ACC112 (cell line): ENCODE measurements around the gene TMEM161B.
A peak's percentile ranks its signal among the peaks of the same experiment; 100 is the strongest.
"Not testable (repeated sequence)": the region's sequence is repeated elsewhere in the genome, so short reads cannot be mapped to it uniquely, and the experiment has no call there.

ENCODE experiments used
- H2AFZ ChIP-seq: fragments of 200-600 bp; sonication (generic); one replicate; pipeline ENCODE4 v1.6.0; 2017; ENCODE audit warnings: antibody characterized with exemption, low read length; ENCODE audit not compliant: unreplicated experiment
- H3K27ac ChIP-seq: fragments of 200-600 bp; sonication (generic); 2 replicates; pipeline ENCODE4 v1.5.1; 2014; ENCODE audit warnings: low read depth, mild to moderate bottlenecking, antibody characterized with exemption, low read length, moderate library complexity
- H3K27me3 ChIP-seq: fragments of 200-600 bp; sonication (generic); 2 replicates; pipeline ENCODE4 v1.6.1; 2014; ENCODE audit warnings: mild to moderate bottlenecking, antibody characterized with exemption, low read length, moderate library complexity, mixed read lengths; ENCODE audit not compliant: insufficient read depth
- H3K36me3 ChIP-seq: fragments of 200-600 bp; sonication (generic); 2 replicates; pipeline ENCODE4 v1.6.1; 2016; ENCODE audit warnings: mild to moderate bottlenecking, antibody characterized with exemption, low read length, moderate library complexity, mixed read lengths; ENCODE audit not compliant: insufficient read depth
- H3K4me1 ChIP-seq: fragments of 200-600 bp; sonication (generic); one replicate; pipeline ENCODE4 v1.6.1; 2016; ENCODE audit warnings: low read length, mixed read lengths; ENCODE audit not compliant: insufficient read depth, unreplicated experiment, control insufficient read depth
- H3K4me3 ChIP-seq: fragments of 200-600 bp; sonication (generic); 2 replicates; pipeline ENCODE4 v1.5.1; 2014; ENCODE audit warnings: mild to moderate bottlenecking, low read depth, low read length
- H3K79me2 ChIP-seq: fragments of 200-600 bp; sonication (generic); one replicate; pipeline ENCODE4 v1.6.0; 2016; ENCODE audit warnings: low read length; ENCODE audit not compliant: control insufficient read depth, unreplicated experiment, insufficient read depth

The TMEM161B gene

GRCh38 chr5:88276378-88276777 is 7.7 kb upstream of the TMEM161B start:
- Histone ChIP-seq H3K4me3 (no peak overlapping the region), H3K27me3 (no peaks in the 10 kb centered on the region)

GRCh38 chr5:88275581-88275980 is 6.9 kb upstream of the TMEM161B start:
- H3K27me3 ChIP-seq = no peaks in the 10 kb centered on the region
- H3K36me3 ChIP-seq = peaks cover 31% of the 10 kb centered on the region
- H2AFZ ChIP-seq = no peak overlapping the region
- H3K4me3 ChIP-seq = no peak overlapping the region
- peaks cover 11% of the 10 kb centered on the region for H3K79me2 ChIP-seq
- H3K27ac ChIP-seq = no peak overlapping the region
- peaks cover 4% of the 10 kb centered on the region for H3K4me1 ChIP-seq

More at GRCh38 chr5:88276378-88276777, 7.7 kb upstream of the TMEM161B start:
- H3K36me3 ChIP-seq = peaks cover 23% of the 10 kb centered on the region
- no peaks in the 10 kb centered on the region for H3K4me1 ChIP-seq
- H3K27ac ChIP-seq = no peak overlapping the region
- H3K79me2 ChIP-seq = peaks cover 4% of the 10 kb centered on the region
- H2AFZ ChIP-seq = no peak overlapping the region

GRCh38 chr5:88269222-88269771 is 652 bp upstream of the TMEM161B start:
- Histone ChIP-seq H2AFZ (peak overlapping the region; percentile 89), H3K27ac (no peak overlapping the region), H3K27me3 (no peaks in the 10 kb centered on the region), H3K36me3 (peaks cover 22% of the 10 kb centered on the region; the same call in 1 of the 2 replicates), H3K79me2 (peaks cover 64% of the 10 kb centered on the region), H3K4me1 (peaks cover 21% of the 10 kb centered on the region), H3K4me3 (peak overlapping the region; percentile 89)

GRCh38 chr5:88264565-88264964 is 4.1 kb downstream of the TMEM161B start:
- Histone ChIP-seq H3K79me2 (peaks cover 78% of the 10 kb centered on the region), H3K36me3 (0 out of 2 replicates have a peak, but pooled peaks cover 10% of the 10 kb centered on the region)
- not testable (repeated sequence) for H3K27me3 ChIP-seq, H3K27ac ChIP-seq, H3K4me3 ChIP-seq, H2AFZ ChIP-seq, H3K4me1 ChIP-seq

- no peak overlapping the region for H2AFZ ChIP-seq
- H3K4me1 ChIP-seq = peaks cover 10% of the 10 kb centered on the region
- H3K4me3 ChIP-seq = no peak overlapping the region
- H3K27me3 ChIP-seq = no peaks in the 10 kb centered on the region
- 0 out of 2 replicates have a peak, but pooled peaks cover 10% of the 10 kb centered on the region for H3K36me3 ChIP-seq
- H3K79me2 ChIP-seq = peaks cover 75% of the 10 kb centered on the region
- H3K27ac ChIP-seq = no peak overlapping the region
Observed at GRCh38 chr5:88263349-88263748, 5.3 kb downstream of the TMEM161B start.

GRCh38 chr5:88262116-88262515 is 6.5 kb downstream of the TMEM161B start:
- Histone ChIP-seq H2AFZ (no peak overlapping the region), H3K36me3 (0 out of 2 replicates have a peak, but pooled peaks cover 10% of the 10 kb centered on the region), H3K79me2 (peaks cover 73% of the 10 kb centered on the region), H3K27ac (no peak overlapping the region), H3K4me1 (peaks cover 2% of the 10 kb centered on the region), H3K4me3 (no peak overlapping the region), H3K27me3 (no peaks in the 10 kb centered on the region)

- no peak overlapping the region for H2AFZ ChIP-seq
- H3K79me2 ChIP-seq = peaks cover 70% of the 10 kb centered on the region
- H3K4me3 ChIP-seq = no peak overlapping the region
- no peak overlapping the region for H3K27ac ChIP-seq
- 0 out of 2 replicates have a peak, but pooled peaks cover 3% of the 10 kb centered on the region for H3K36me3 ChIP-seq
- H3K4me1 ChIP-seq = no peaks in the 10 kb centered on the region
- no peaks in the 10 kb centered on the region for H3K27me3 ChIP-seq
Observed at GRCh38 chr5:88258636-88259035, 10.0 kb downstream of the TMEM161B start.

GRCh38 chr5:88256872-88257271 is 11.8 kb downstream of the TMEM161B start:
- Histone ChIP-seq H3K79me2 (peaks cover 64% of the 10 kb centered on the region), H3K27ac (no peak overlapping the region), H3K4me3 (no peak overlapping the region)

GRCh38 chr5:88256037-88256436 is 12.6 kb downstream of the TMEM161B start:
- Histone ChIP-seq H3K27ac (no peak overlapping the region), H3K36me3 (no peaks in the 10 kb centered on the region), H3K4me1 (no peaks in the 10 kb centered on the region), H3K27me3 (no peaks in the 10 kb centered on the region), H2AFZ (no peak overlapping the region), H3K4me3 (no peak overlapping the region), H3K79me2 (peaks cover 65% of the 10 kb centered on the region)

More at GRCh38 chr5:88256872-88257271, 11.8 kb downstream of the TMEM161B start:
- Histone ChIP-seq H3K36me3 (no peaks in the 10 kb centered on the region), H3K4me1 (no peaks in the 10 kb centered on the region), H2AFZ (no peak overlapping the region), H3K27me3 (no peaks in the 10 kb centered on the region)

GRCh38 chr5:88254320-88254719 is 14.3 kb downstream of the TMEM161B start:
- no peaks in the 10 kb centered on the region for H3K36me3 ChIP-seq
- no peaks in the 10 kb centered on the region for H3K4me1 ChIP-seq

GRCh38 chr5:88251048-88251711 is 17.5 kb downstream of the TMEM161B start:
- Histone ChIP-seq H3K27me3 (no peaks in the 10 kb centered on the region), H3K79me2 (peaks cover 67% of the 10 kb centered on the region), H3K36me3 (no peaks in the 10 kb centered on the region), H3K4me3 (no peak overlapping the region), H2AFZ (no peak overlapping the region), H3K27ac (no peak overlapping the region), H3K4me1 (no peaks in the 10 kb centered on the region)

More at GRCh38 chr5:88254320-88254719, 14.3 kb downstream of the TMEM161B start:
- Histone ChIP-seq H2AFZ (no peak overlapping the region), H3K27ac (no peak overlapping the region), H3K79me2 (peaks cover 69% of the 10 kb centered on the region), H3K4me3 (no peak overlapping the region), H3K27me3 (no peaks in the 10 kb centered on the region)
